GM18519 (cell line): ENCODE measurements around the gene CEP89.
A peak's percentile ranks its signal among the peaks of the same experiment; 100 is the strongest.
"Not testable (repeated sequence)": the region's sequence is repeated elsewhere in the genome, so short reads cannot be mapped to it uniquely, and the experiment has no call there.

Experiments used
- ATAC-seq: cut with Tn5 transposase; IDR thresholded peaks from one replicate; pipeline ENCODE4 v1.9.1; 2021; ENCODE audit warnings: mild to moderate bottlenecking, moderate library complexity; ENCODE audit not compliant: unreplicated experiment, low FRiP score

The CEP89 gene

GRCh38 chr19:32971715-32972540 lies at the start of gene CEP89, which contains the start of gene FAAP24:
Gene CEP89, minus strand, starts transcription at chr19:32971958. Its CDS starts 84 bp downstream, at chr19:32971874.
Gene FAAP24, plus strand, starts transcription at chr19:32972242. Its CDS starts 955 bp downstream, at chr19:32973197.
- ATAC-seq, result peak; percentile 98

- not testable (repeated sequence) for ATAC-seq
Observed at GRCh38 chr19:33010891-33011290, 39.1 kb upstream of the CEP89 start.

- ATAC-seq, result no peak
Observed at GRCh38 chr19:33008738-33009137, 37.0 kb upstream of the CEP89 start.

- no peak for ATAC-seq
Observed at GRCh38 chr19:33005440-33005839, 33.7 kb upstream of the CEP89 start.

- not testable (repeated sequence) for ATAC-seq
Observed at GRCh38 chr19:33003424-33004024, 31.8 kb upstream of the CEP89 start.

- not testable (repeated sequence) for ATAC-seq
Observed at GRCh38 chr19:33002126-33002865, 30.5 kb upstream of the CEP89 start.

GRCh38 chr19:33000910-33001309 lies 29.2 kb upstream of the CEP89 start:
- ATAC-seq, result no peak

- no peak for ATAC-seq
Observed at GRCh38 chr19:33000510-33000909, 28.8 kb upstream of the CEP89 start.

GRCh38 chr19:32998722-32999121 lies 27.0 kb upstream of the CEP89 start:
- no peak for ATAC-seq

- no peak for ATAC-seq
Observed at GRCh38 chr19:32997716-32998355, 26.1 kb upstream of the CEP89 start.

GRCh38 chr19:32997061-32997464 lies 25.3 kb upstream of the CEP89 start:
- ATAC-seq, result not testable (repeated sequence)

GRCh38 chr19:32995966-32996365 lies 24.2 kb upstream of the CEP89 start:
- not testable (repeated sequence) for ATAC-seq

GRCh38 chr19:32988724-32989123 lies 17.0 kb upstream of the CEP89 start:
- no peak for ATAC-seq

- ATAC-seq, result not testable (repeated sequence)
Observed at GRCh38 chr19:32988254-32988653, 16.5 kb upstream of the CEP89 start.

- not testable (repeated sequence) for ATAC-seq
Observed at GRCh38 chr19:32982488-32982887, 10.7 kb upstream of the CEP89 start.

- not testable (repeated sequence) for ATAC-seq
Observed at GRCh38 chr19:32979807-32980206, 8.0 kb upstream of the CEP89 start.

GRCh38 chr19:32977813-32978212 lies 6.1 kb upstream of the CEP89 start:
- ATAC-seq, result not testable (repeated sequence)

- no peak for ATAC-seq
Observed at GRCh38 chr19:32977280-32977679, 5.5 kb upstream of the CEP89 start.

- ATAC-seq, result no peak
Observed at GRCh38 chr19:32976223-32976805, 4.6 kb upstream of the CEP89 start.

- no peak for ATAC-seq
Observed at GRCh38 chr19:32971012-32971595, 654 bp downstream of the CEP89 start.
